ENCODE results near the gene RAB28. TPM values are rescaled to one million over a fixed set of nuclear protein-coding genes. Genes with fewer than 3 reads are reported as not detected.

RAB28 gene
- total and polyA plus RNA-seq, 9 of the 15 experiments (the other 6 are each of a cell fraction or from before 2014, with no cell fraction given), result 6.7 to 40.4 (median 23.0) TPM

GRCh38 chr4:13328591-13328990, 155.5 kb downstream of the RAB28 start:
- in situ Hi-C loops (cut with MboI), result no loop called here
- no peak overlapping the region for H3K9ac ChIP-seq (ENCODE audit: insufficient read depth in 1 of 2, low read depth in 2 of 2, low read length in 2 of 2)
- ChIA-PET POLR2A (no interaction called here), CTCF (ENCODE audit: low intra/inter-chr PET ratio) (no interaction called here)
- no peak for FAIRE-seq
- intact Hi-C loops (cut with micrococcal nuclease), result no loop called here
- H3K9me3 ChIP-seq (replicated peaks; ENCODE audit: control insufficient read depth, insufficient read depth, low read depth, low read length), result no peaks in the 10 kb centered on the region
- peaks cover 0 to 4% of the 10 kb centered on the region in 2 experiments; a peak in 1 of 5 replicates for H3K4me1 ChIP-seq (replicated peaks in 1 of 2; ENCODE audit: control insufficient read depth in 2 of 2, insufficient read depth in 2 of 2, low read length in 2 of 2)
- no peak overlapping the region for H3K27ac ChIP-seq (ENCODE audit: extremely low read depth, low read depth, low read length)
- no peaks in the 10 kb centered on the region for H4K20me1 ChIP-seq (replicated peaks; ENCODE audit: control insufficient read depth, insufficient read depth, low read length)
- no peaks in the 10 kb centered on the region for H3K9me1 ChIP-seq (ENCODE audit: control insufficient read depth, insufficient read depth, low read length)
- H3K79me2 ChIP-seq (ENCODE audit: control insufficient read depth, insufficient read depth, low read length), result no peaks in the 10 kb centered on the region
- no peaks in the 10 kb centered on the region for H3K36me3 ChIP-seq (ENCODE audit: control insufficient read depth, insufficient read depth, low read length)
- BruUV-seq (replicated peaks), result no TSS peak
- no peak overlapping the region for H3K4me2 ChIP-seq (ENCODE audit: insufficient read depth, low read length)
- ATAC-seq, result no peak
- TF ChIP-seq ZNF436 (CRISPR knock-in tag; IDR thresholded peaks at IDR 0.05), result no peak
- no peak overlapping the region for H3K4me3 ChIP-seq
- no peaks in the 10 kb centered on the region for H3K27me3 ChIP-seq (ENCODE audit: control insufficient read depth in 2 of 2, insufficient read depth in 2 of 2, low read length in 2 of 2)
- 0% methylated on average over 2 of the region's 2 CpGs for WGBS (ENCODE audit: insufficient coverage, low coverage, missing lambda C conversion rate)
- no peak for DNase-seq (ENCODE audit: extremely low read depth in 1 of 4, low spot score in 3 of 4)
- no peak overlapping the region for H2AFZ ChIP-seq (ENCODE audit: low read depth, low read length)

- no peak overlapping the region for H3K4me3 ChIP-seq
- no TSS peak for BruUV-seq (replicated peaks)
- no peak overlapping the region for H3K27ac ChIP-seq (ENCODE audit: extremely low read depth, low read depth, low read length)
- intact Hi-C loops (cut with micrococcal nuclease) (no loop called here), in situ Hi-C loops (cut with MboI) (no loop called here)
- H3K9ac ChIP-seq (ENCODE audit: insufficient read depth in 1 of 2, low read depth in 2 of 2, low read length in 2 of 2), result no peak overlapping the region
- FAIRE-seq (no peak), DNase-seq (ENCODE audit: extremely low read depth in 1 of 4, low spot score in 3 of 4) (no peak), ATAC-seq (no peak)
- no peaks in the 10 kb centered on the region for H3K9me1 ChIP-seq (ENCODE audit: control insufficient read depth, insufficient read depth, low read length)
- H4K20me1 ChIP-seq (replicated peaks; ENCODE audit: control insufficient read depth, insufficient read depth, low read length), result no peaks in the 10 kb centered on the region
- peaks cover 0 to 4% of the 10 kb centered on the region in 2 experiments; a peak in 1 of 5 replicates for H3K4me1 ChIP-seq (replicated peaks in 1 of 2; ENCODE audit: control insufficient read depth in 2 of 2, insufficient read depth in 2 of 2, low read length in 2 of 2)
- no peaks in the 10 kb centered on the region for H3K36me3 ChIP-seq (ENCODE audit: control insufficient read depth, insufficient read depth, low read length)
- WGBS (ENCODE audit: insufficient coverage, low coverage, missing lambda C conversion rate), result 37% methylated on average over 3 of the region's 3 CpGs
- H3K27me3 ChIP-seq (ENCODE audit: control insufficient read depth in 2 of 2, insufficient read depth in 2 of 2, low read length in 2 of 2), result no peaks in the 10 kb centered on the region
- H3K79me2 ChIP-seq (ENCODE audit: control insufficient read depth, insufficient read depth, low read length), result no peaks in the 10 kb centered on the region
- ChIA-PET POLR2A (no interaction called here), CTCF (ENCODE audit: low intra/inter-chr PET ratio) (no interaction called here)
- H3K4me2 ChIP-seq (ENCODE audit: insufficient read depth, low read length), result no peak overlapping the region
- no peak overlapping the region for H2AFZ ChIP-seq (ENCODE audit: low read depth, low read length)
- TF ChIP-seq NRF1 (conservative IDR thresholded peaks at IDR 0.05 in 1 of 2, IDR thresholded peaks at IDR 0.05 in 1 of 2) (no peak), PTBP1 (IDR thresholded peaks at IDR 0.05; ENCODE audit: low read depth, low read length) (no peak)
- H3K9me3 ChIP-seq (replicated peaks; ENCODE audit: control insufficient read depth, insufficient read depth, low read depth, low read length), result no peaks in the 10 kb centered on the region
These were observed 156.1 kb downstream of the RAB28 start for GRCh38 chr4:13327991-13328390.
